GM10847 (cell line): Measurements from ENCODE around the gene RNF40.

Experiments used
- POLR2A ChIP-seq: IDR thresholded peaks from 2 replicates; pipeline ENCODE4 v1.6.1; 2011; ENCODE audit not compliant: insufficient read length; ENCODE audit errors: extremely low read depth

The RNF40 gene

GRCh38 chr16:30736995-30737793, 24.9 kb upstream of the RNF40 start:
- no peak for TF ChIP-seq POLR2A

- TF ChIP-seq POLR2A = no peak
Observed at GRCh38 chr16:30737794-30738648, 24.1 kb upstream of the RNF40 start.

- no peak for TF ChIP-seq POLR2A
Observed at GRCh38 chr16:30738984-30739951, 22.9 kb upstream of the RNF40 start.

GRCh38 chr16:30740364-30741251, 21.5 kb upstream of the RNF40 start:
- no peak for TF ChIP-seq POLR2A

GRCh38 chr16:30741461-30741914, 20.6 kb upstream of the RNF40 start:
- no peak for TF ChIP-seq POLR2A

GRCh38 chr16:30743716-30744115, 18.4 kb upstream of the RNF40 start:
- TF ChIP-seq POLR2A = no peak

GRCh38 chr16:30744183-30744582, 17.9 kb upstream of the RNF40 start:
- TF ChIP-seq POLR2A = no peak

- TF ChIP-seq POLR2A = no peak
Observed at GRCh38 chr16:30745082-30745481, 17.0 kb upstream of the RNF40 start.

- TF ChIP-seq POLR2A = no peak
Observed at GRCh38 chr16:30746638-30747175, 15.4 kb upstream of the RNF40 start.

- TF ChIP-seq POLR2A = no peak
Observed at GRCh38 chr16:30747331-30747730, 14.8 kb upstream of the RNF40 start.

GRCh38 chr16:30747799-30748633, 14.1 kb upstream of the RNF40 start, which contains the start of gene PHKG2:
Gene PHKG2 (plus strand): TSS chr16:30748425. CDS start chr16:30748821, 396 bp downstream.
- TF ChIP-seq POLR2A = peak; percentile 61

GRCh38 chr16:30748634-30749445, 13.3 kb upstream of the RNF40 start:
- no peak for TF ChIP-seq POLR2A
